WTC11 (cell line): ENCODE data around the gene NT5C3B.

ENCODE experiments used
- CTCF ChIP-seq: fragments of 200-600 bp; IDR thresholded peaks from 2 replicates; pipeline ENCODE4 v1.8.0; 2022; ENCODE audit warnings: antibody characterized with exemption
- EMX1 ChIP-seq: fragments of 250-450 bp; sonication (Bioruptor Pico); IDR thresholded peaks from 2 replicates; pipeline ENCODE4 v1.8.0; 2021; ENCODE audit warnings: mild to moderate bottlenecking
- ESRRA ChIP-seq: sonication (generic); formaldehyde crosslinking; IDR thresholded peaks from 2 replicates; pipeline ENCODE4 v1.8.1; 2022; ENCODE audit warnings: mild to moderate bottlenecking, missing genetic modification reagents, borderline replicate concordance
- IRF2 ChIP-seq: sonication (generic); formaldehyde crosslinking; IDR thresholded peaks from 2 replicates; pipeline ENCODE4 v1.8.0; 2022; ENCODE audit warnings: low read depth, missing genetic modification reagents, borderline replicate concordance
- MXD4 ChIP-seq: fragments of 250-450 bp; sonication (Bioruptor Pico); IDR thresholded peaks from 2 replicates; pipeline ENCODE4 v1.8.0; 2021; ENCODE audit warnings: mild to moderate bottlenecking, moderate library complexity, borderline replicate concordance
- NR3C1 ChIP-seq: sonication (generic); formaldehyde crosslinking; conservative IDR thresholded peaks from 2 replicates; pipeline ENCODE4 v1.8.1; 2023; ENCODE audit warnings: low read depth, mild to moderate bottlenecking, missing genetic modification reagents
- PRDM15 ChIP-seq: sonication (generic); formaldehyde crosslinking; IDR thresholded peaks from 2 replicates; pipeline ENCODE4 v1.8.0; 2022; ENCODE audit warnings: missing genetic modification reagents
- USF1 ChIP-seq: sonication (generic); formaldehyde crosslinking; IDR thresholded peaks from 2 replicates; pipeline ENCODE4 v1.8.0; 2022; ENCODE audit warnings: mild to moderate bottlenecking, missing genetic modification reagents
- ZNF232 ChIP-seq: sonication (generic); formaldehyde crosslinking; IDR thresholded peaks from 2 replicates; pipeline ENCODE4 v1.8.0; 2022; ENCODE audit warnings: mild to moderate bottlenecking, missing genetic modification reagents
- ZNF423 ChIP-seq: fragments of 250-450 bp; sonication (Bioruptor Pico); IDR thresholded peaks from 2 replicates; pipeline ENCODE4 v2.1.2; 2022; ENCODE audit warnings: mild to moderate bottlenecking, moderate library complexity
- ZNF512 ChIP-seq: sonication (generic); formaldehyde crosslinking; IDR thresholded peaks from 2 replicates; pipeline ENCODE4 v1.8.1; 2022; ENCODE audit warnings: missing genetic modification reagents, borderline replicate concordance

- TF ChIP-seq ZNF512 (CRISPR knock-in tag), result no peak
- no peak for TF ChIP-seq EMX1 (CRISPR knock-in tag)
- TF ChIP-seq ZNF232, result no peak
- no peak for TF ChIP-seq CTCF
- TF ChIP-seq ZNF423, result no peak
- TF ChIP-seq MXD4 (CRISPR knock-in tag), result no peak
- TF ChIP-seq USF1, result no peak
- TF ChIP-seq PRDM15 (CRISPR knock-in tag), result no peak
- TF ChIP-seq IRF2 (CRISPR knock-in tag), result no peak
- no peak for TF ChIP-seq ESRRA (CRISPR knock-in tag)
- TF ChIP-seq NR3C1, result no peak
Observed at GRCh38 chr17:41837761-41838538, 1.9 kb upstream of the NT5C3B start, which contains the start of gene KLHL10.
